Kidney epithelial cell (primary cell): ENCODE measurements around the gene STRA8. TPM values are rescaled to one million over a fixed set of nuclear protein-coding genes. Genes with fewer than 3 reads are reported as not detected.

Experiments used
- DNase-seq: peaks from one replicate; pipeline ENCODE4 v3.0.0-alpha.2; 2010; ENCODE audit warnings: low read depth
- H3K27me3 ChIP-seq: 2 replicates; pipeline ENCODE4 v1.6.0; 2011; ENCODE audit warnings: low read length; ENCODE audit not compliant: control insufficient read depth, insufficient read depth
- H3K36me3 ChIP-seq: 2 replicates; pipeline ENCODE4 v1.5.1; 2011; ENCODE audit warnings: low read length; ENCODE audit not compliant: control insufficient read depth, insufficient read depth
- H3K4me3 ChIP-seq: 2 replicates; pipeline ENCODE4 v1.5.1; 2011; ENCODE audit warnings: low read depth, mild to moderate bottlenecking, control low read depth, low read length
- total RNA-seq: library from RNA; depleted of rRNA; stranded (reverse); fragments of >200 nt; gene quantifications from 2 replicates; pipeline ENCODE4 v1.2.3, GENCODE V29; 2015
- TF ChIP-seq, protein P1 (sequence below): IDR thresholded peaks from 2 replicates; pipeline ENCODE4 v1.5.1; 2011; ENCODE audit warnings: mild to moderate bottlenecking, moderate library complexity, low read length, control low read depth, inconsistent platforms; ENCODE audit not compliant: insufficient read depth, poor library complexity, severe bottlenecking

STRA8 gene
- total RNA-seq, 1 donor from 2014 or later, result not detected

DNA sequence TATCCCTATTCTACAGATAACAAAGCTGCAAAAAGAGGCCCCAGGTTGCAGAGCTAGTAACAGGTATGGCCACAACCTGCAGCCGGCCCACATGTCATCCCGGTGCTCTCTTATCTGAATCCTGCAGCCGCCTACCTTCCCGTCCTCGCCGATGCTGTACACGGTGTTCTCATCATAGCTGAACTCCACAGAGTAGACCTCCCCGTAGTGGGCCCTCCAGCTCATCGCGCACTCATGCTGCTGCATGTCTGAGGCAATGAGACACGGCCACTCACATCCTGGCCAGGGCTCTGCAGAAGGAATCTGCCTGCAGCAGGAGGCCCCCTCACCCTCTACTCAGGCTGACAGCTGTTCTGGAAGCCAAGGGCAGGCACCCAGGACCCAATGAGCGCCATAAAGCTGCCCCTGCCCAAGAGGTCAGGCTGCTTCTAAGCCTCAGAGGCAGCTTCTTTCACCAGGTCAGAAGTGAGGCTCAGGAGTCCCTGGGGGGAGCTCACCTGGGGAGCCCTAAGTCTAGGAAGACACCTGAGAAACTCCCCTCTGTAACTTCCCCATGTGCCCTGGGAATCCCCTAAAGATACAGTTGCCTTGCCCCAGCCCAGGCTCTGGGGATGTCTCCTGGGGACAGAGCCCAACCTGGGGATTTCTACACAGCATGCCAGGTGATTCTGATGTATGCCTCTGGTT, 45.2 kb upstream of the STRA8 start:
- H3K27me3 ChIP-seq, result no peaks in the 10 kb centered on the region
- TF ChIP-seq, protein P1, sequence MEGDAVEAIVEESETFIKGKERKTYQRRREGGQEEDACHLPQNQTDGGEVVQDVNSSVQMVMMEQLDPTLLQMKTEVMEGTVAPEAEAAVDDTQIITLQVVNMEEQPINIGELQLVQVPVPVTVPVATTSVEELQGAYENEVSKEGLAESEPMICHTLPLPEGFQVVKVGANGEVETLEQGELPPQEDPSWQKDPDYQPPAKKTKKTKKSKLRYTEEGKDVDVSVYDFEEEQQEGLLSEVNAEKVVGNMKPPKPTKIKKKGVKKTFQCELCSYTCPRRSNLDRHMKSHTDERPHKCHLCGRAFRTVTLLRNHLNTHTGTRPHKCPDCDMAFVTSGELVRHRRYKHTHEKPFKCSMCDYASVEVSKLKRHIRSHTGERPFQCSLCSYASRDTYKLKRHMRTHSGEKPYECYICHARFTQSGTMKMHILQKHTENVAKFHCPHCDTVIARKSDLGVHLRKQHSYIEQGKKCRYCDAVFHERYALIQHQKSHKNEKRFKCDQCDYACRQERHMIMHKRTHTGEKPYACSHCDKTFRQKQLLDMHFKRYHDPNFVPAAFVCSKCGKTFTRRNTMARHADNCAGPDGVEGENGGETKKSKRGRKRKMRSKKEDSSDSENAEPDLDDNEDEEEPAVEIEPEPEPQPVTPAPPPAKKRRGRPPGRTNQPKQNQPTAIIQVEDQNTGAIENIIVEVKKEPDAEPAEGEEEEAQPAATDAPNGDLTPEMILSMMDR, result no peak
- no peak overlapping the region for H3K4me3 ChIP-seq
- DNase-seq, result no peak
- H3K36me3 ChIP-seq, result peaks cover 9% of the 10 kb centered on the region

DNA sequence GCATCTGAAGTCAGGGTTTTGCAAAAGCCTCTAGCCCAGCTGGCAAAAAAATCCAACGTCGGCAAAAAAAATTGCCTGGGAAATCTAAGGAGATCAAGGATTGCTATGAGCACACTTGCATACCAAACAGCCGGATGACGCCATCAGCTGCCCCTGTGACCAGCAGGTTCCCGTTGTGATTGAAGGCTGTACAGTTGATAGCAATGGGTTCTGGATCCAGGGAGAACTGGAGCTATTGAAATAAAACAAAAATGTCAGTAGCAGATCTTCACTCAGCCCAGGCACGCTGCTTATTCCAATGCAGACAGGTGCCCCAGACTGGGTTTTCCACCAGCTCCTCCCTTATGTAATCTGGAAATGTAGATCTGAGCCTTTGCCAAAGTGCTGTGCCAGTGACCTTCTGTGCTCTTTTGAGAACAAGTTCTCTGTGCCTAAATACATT, 44.4 kb upstream of the STRA8 start:
- no peaks in the 10 kb centered on the region for H3K27me3 ChIP-seq
- H3K4me3 ChIP-seq, result no peak overlapping the region
- DNase-seq, result no peak
- TF ChIP-seq, protein P1, result no peak
- peaks cover 9% of the 10 kb centered on the region for H3K36me3 ChIP-seq

DNA sequence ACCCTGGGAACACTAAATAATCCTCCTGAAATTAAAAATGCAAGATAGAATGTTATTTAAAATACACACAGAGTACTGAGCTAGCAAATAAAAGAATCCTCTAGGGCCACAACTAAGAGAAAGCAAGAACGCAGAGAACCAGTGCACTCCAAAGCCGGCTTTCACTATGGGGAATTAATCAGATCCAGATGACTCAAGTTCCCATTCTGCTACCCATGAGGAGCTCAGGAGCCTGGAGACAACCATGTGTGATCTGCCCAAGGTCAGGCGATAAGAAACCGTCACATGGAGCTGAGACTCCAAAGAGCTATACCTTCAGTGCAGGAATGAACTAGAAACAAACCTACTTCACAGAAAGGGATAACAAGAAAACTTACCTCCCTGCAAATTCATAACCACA, 43.7 kb upstream of the STRA8 start:
- no peak for DNase-seq
- Histone ChIP-seq H3K4me3 (no peak overlapping the region), H3K36me3 (peaks cover 9% of the 10 kb centered on the region)

DNA sequence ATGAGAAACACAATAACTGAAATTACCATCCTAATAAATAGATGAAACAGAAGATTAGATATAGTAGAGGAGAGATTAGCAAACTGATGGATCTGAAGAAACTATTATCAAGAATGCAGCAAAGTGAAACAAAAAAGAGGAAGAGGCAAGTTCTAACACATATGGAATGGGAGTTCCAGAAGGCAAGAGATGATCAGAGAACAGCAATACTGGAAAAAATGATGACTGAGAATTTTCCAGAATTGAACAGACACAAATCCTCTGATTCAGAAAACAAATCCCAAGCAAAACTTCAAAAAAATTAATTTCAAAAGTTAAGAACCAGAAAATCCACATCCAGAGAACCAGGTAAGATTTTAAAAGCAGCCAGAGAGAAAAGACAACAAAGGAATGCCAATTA, 42.9 kb upstream of the STRA8 start:
- no peak for DNase-seq
- Histone ChIP-seq H3K4me3 (no peak overlapping the region), H3K36me3 (peaks cover 9% of the 10 kb centered on the region), H3K27me3 (no peaks in the 10 kb centered on the region)
- TF ChIP-seq, protein P1, result no peak

More for the DNA sequence above, 43.7 kb upstream of the STRA8 start:
- H3K27me3 ChIP-seq, result no peaks in the 10 kb centered on the region
- TF ChIP-seq, protein P1, result no peak

DNA sequence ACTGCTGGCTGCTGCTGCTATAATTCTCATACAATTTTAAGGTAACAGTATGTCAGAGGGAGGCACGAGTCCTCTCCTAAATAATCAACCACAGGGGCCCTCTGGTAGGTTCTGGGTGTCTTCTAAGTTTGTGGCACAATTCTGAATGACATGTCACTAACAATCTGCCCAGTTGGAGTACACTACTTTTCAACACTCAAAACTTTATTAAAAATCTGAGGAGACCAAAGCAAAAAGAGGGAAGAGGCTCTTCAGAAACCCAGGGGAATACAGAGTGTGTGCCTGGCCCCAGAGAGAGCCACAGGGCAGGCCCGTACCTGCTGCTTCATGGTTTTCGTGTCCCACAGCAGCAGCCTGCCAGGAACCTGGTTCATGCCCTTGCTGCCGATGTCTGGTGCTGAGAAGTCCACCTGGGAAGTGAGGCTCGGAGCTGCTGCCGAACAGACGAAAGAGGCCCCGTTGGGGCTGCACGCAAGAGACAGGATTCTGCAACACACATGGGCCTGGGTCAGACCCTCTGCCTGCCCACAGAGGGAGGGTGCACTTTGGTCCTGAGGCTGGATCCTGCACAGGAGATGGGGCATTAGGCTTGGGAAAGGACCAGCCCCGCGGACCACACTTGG, 40.6 kb upstream of the STRA8 start:
- Histone ChIP-seq H3K27me3 (no peaks in the 10 kb centered on the region), H3K4me3 (no peak overlapping the region), H3K36me3 (peaks cover 9% of the 10 kb centered on the region)
- DNase-seq, result no peak
- TF ChIP-seq, protein P1, result no peak
